HepG2 (cell line): ENCODE measurements around the gene RUSC1. TPM values are rescaled to one million over a fixed set of nuclear protein-coding genes. Genes with fewer than 3 reads are reported as not detected.
A peak's percentile ranks its signal among the peaks of the same experiment; 100 is the strongest.

Experiments
- ATAC-seq: fragments of 200-7000 bp; cut with Tn5 transposase; 3 replicates; pipeline ENCODE4 v1.9.1; 2020; ENCODE audit warnings: mild to moderate bottlenecking, moderate library complexity
- BruUV-seq: library from RNA; stranded (reverse); fragments of 400-500 nt; replicated peaks from 2 replicates; lab custom pipeline; 2021; lab: Mats Ljungman, UMichigan
- CTCF ChIA-PET: fragments of 300-600 bp; formaldehyde crosslinking; extraction: SDS; loops from one replicate; lab custom pipeline; 2021; ENCODE audit warnings: low total read pairs, inconsistent platforms, low intra/inter-chr PET ratio; lab: Yijun Ruan, JAX
- POLR2A ChIA-PET: fragments of 350-600 bp; sonication (Branson Sonifier 250); formaldehyde crosslinking; loops from one replicate; lab custom pipeline; 2020; ENCODE audit warnings: antibody characterized with exemption, inconsistent platforms; lab: Yijun Ruan, JAX
- DNase-seq: peaks from one replicate; pipeline ENCODE4 v3.0.0-alpha.2; 2015; ENCODE audit warnings: low spot score
- FAIRE-seq: peaks from 3 replicates; lab custom pipeline; 2011; peaks lifted over from hg19 to GRCh38; lab: Jason Lieb, UNC
- H2AFZ ChIP-seq: one replicate; pipeline ENCODE4 v1.6.1; 2011; ENCODE audit warnings: low read length, inconsistent platforms
- H3K27ac ChIP-seq: fragments of 300-600 bp; 3 replicates; pipeline ENCODE4 v1.8.0; 2011; ENCODE audit warnings: mixed run types, mild to moderate bottlenecking, mixed read lengths, low read length, inconsistent platforms; ENCODE audit not compliant: insufficient read depth; ENCODE audit errors: extremely low read length
- H3K27me3 ChIP-seq, 2 experiments: fragments of 200-600 bp in 1 of 2; 2 replicates in 1 of 2; 3 replicates in 1 of 2; pipeline versions ENCODE4 v1.6.0 to v1.8.0; 2011; ENCODE audit warnings: low read length in 2 of 2, mild to moderate bottlenecking in 2 of 2, moderate library complexity in 2 of 2, inconsistent platforms in 1 of 2; ENCODE audit not compliant: insufficient read depth in 2 of 2, control insufficient read depth in 1 of 2
- H3K36me3 ChIP-seq, 2 experiments: fragments of 200-600 bp in 1 of 2; replicated peaks in 1 of 2; 2 replicates in 1 of 2; 3 replicates in 1 of 2; pipeline versions ENCODE4 v1.5.1 to v1.8.0; 2011; ENCODE audit warnings: low read length in 2 of 2, inconsistent platforms in 1 of 2; ENCODE audit not compliant: insufficient read depth in 2 of 2, control insufficient read depth in 1 of 2
- H3K4me1 ChIP-seq: 2 replicates; pipeline ENCODE4 v1.5.1; 2012; ENCODE audit warnings: low read length, inconsistent platforms; ENCODE audit not compliant: insufficient read depth
- H3K4me2 ChIP-seq: 2 replicates; pipeline ENCODE4 v1.6.0; 2011; ENCODE audit warnings: low read depth, low read length, inconsistent platforms
- H3K4me3 ChIP-seq, 3 experiments: fragments of 200-600 bp in 1 of 3; sonication (generic), shearing (Covaris generic) in 1 of 3; replicated peaks in 1 of 3; 2 replicates each; pipeline ENCODE4 v1.5.1; 2011 to 2016; ENCODE audit warnings: low read length in 3 of 3, inconsistent platforms in 2 of 3, low read depth in 2 of 3, mild to moderate bottlenecking in 2 of 3, control low read depth in 1 of 3, mixed read lengths in 1 of 3; ENCODE audit not compliant: insufficient read depth in 1 of 3
- H3K79me2 ChIP-seq: one replicate; pipeline ENCODE4 v1.6.1; 2011; ENCODE audit warnings: low read length, inconsistent platforms; ENCODE audit not compliant: insufficient read depth
- H3K9ac ChIP-seq: 2 replicates; pipeline ENCODE4 v1.6.0; 2011; ENCODE audit warnings: mild to moderate bottlenecking, low read depth, low read length, inconsistent platforms; ENCODE audit not compliant: insufficient read depth
- H3K9me3 ChIP-seq: 2 replicates; pipeline ENCODE4 v1.5.1; 2012; ENCODE audit warnings: mild to moderate bottlenecking, low read length
- H4K20me1 ChIP-seq: 2 replicates; pipeline ENCODE4 v1.6.0; 2011; ENCODE audit warnings: inconsistent platforms, mild to moderate bottlenecking, low read length, moderate library complexity; ENCODE audit not compliant: insufficient read depth
- ADNP ChIP-seq: sonication (generic); formaldehyde crosslinking; IDR thresholded peaks from 2 replicates; pipeline ENCODE4 v1.4.0; 2020; ENCODE audit warnings: missing genetic modification reagents
- EP300 ChIP-seq, 3 experiments: sonication (generic) in 1 of 3; formaldehyde crosslinking in 1 of 3; IDR thresholded peaks; 2 replicates each; pipeline versions ENCODE4 v1.5.1 to v1.6.1; 2011 to 2020; ENCODE audit warnings: low read depth in 2 of 3, low read length in 2 of 3, borderline replicate concordance in 1 of 3, improper control_type of control experiment in 1 of 3, mild to moderate bottlenecking in 1 of 3, missing genetic modification reagents in 1 of 3, moderate library complexity in 1 of 3
- IKZF1 ChIP-seq: fragments of 450-650 bp; IDR thresholded peaks from 2 replicates; pipeline ENCODE4 v1.7.1; 2016
- MBNL3 ChIP-seq: fragments of 250-450 bp; sonication (Bioruptor Pico); conservative IDR thresholded peaks from 2 replicates; pipeline ENCODE4 v1.8.0; 2022; ENCODE audit warnings: mild to moderate bottlenecking, inconsistent platforms
- ZKSCAN1 ChIP-seq: fragments of 150-350 bp; IDR thresholded peaks from 2 replicates; pipeline ENCODE4 v1.6.1; 2014; ENCODE audit warnings: low read length
- ZNF329 ChIP-seq: sonication (generic); formaldehyde crosslinking; IDR thresholded peaks from 2 replicates; pipeline ENCODE4 v1.9.0; 2021; ENCODE audit warnings: low read depth, mild to moderate bottlenecking, missing genetic modification reagents
- ZNF710 ChIP-seq: sonication (generic); formaldehyde crosslinking; IDR thresholded peaks from 2 replicates; pipeline ENCODE4 v1.5.0; 2020; ENCODE audit warnings: mild to moderate bottlenecking, missing genetic modification reagents, borderline replicate concordance
- ZNF772 ChIP-seq: sonication (generic); formaldehyde crosslinking; IDR thresholded peaks from 2 replicates; pipeline ENCODE4 v1.5.0; 2020; ENCODE audit warnings: mild to moderate bottlenecking, missing genetic modification reagents
- WGBS: methylation state at CpG from one replicate; pipeline ENCODE4 v1.1.6; 2017; ENCODE audit warnings: low lambda C conversion rate; 5-methylcytosine and 5-hydroxymethylcytosine counted together
- in situ Hi-C: cut with HindIII; loops from 2 replicates; pipeline ENCODE4 v1.10.0; 2017; ENCODE audit warnings: low pct_unique_long_range_greater_than_20kb; ENCODE audit not compliant: extremely low pct_ligation_motif_present
- intact Hi-C: fragments of 100-400 bp; cut with micrococcal nuclease; formaldehyde crosslinking; loops from one replicate; pipeline ENCODE4 v1.10.0; 2022; ENCODE audit not compliant: unreplicated experiment
- polyA plus RNA-seq, 8 experiments: library from polyadenylated mRNA; depleted of rRNA in 3 of 8; stranded (reverse) in 7 of 8; unstranded in 1 of 8; fragments of >200 nt; fragmentation: Illumina TruSeq in 4 of 8; extraction: Trizol in 4 of 8; gene quantifications; 2 replicates each; pipeline versions ENCODE4 v1.2.1 to v1.2.3, GENCODE V29; 2011 to 2016; ENCODE audit warnings: low read depth in 4 of 8, missing spikeins in 1 of 8, mixed read lengths in 1 of 8; ENCODE audit not compliant: insufficient read depth in 1 of 8
- total RNA-seq, 5 experiments: library from RNA; depleted of rRNA; stranded (reverse); fragments of >200 nt; fragmentation: Illumina TruSeq; extraction: Trizol; gene quantifications; 2 replicates each; pipeline ENCODE4 v1.2.3, GENCODE V29; 2016; ENCODE audit warnings: low read depth in 1 of 5

RUSC1 gene
- total and polyA plus RNA-seq, 2 of the 13 experiments (the other 11 are each of a cell fraction or from before 2014, with no cell fraction given): 18.7 to 20.4 TPM

- no peak for TF ChIP-seq ZNF710 (CRISPR knock-in tag)
- no peak for TF ChIP-seq EP300 (IDR thresholded peaks at IDR 0.05; ENCODE audit: low read depth in 2 of 2, low read length in 2 of 2)
- no peak for TF ChIP-seq EP300 (CRISPR knock-in tag; IDR thresholded peaks at IDR 0.05; ENCODE audit: borderline replicate concordance)
- TF ChIP-seq ADNP: no peak
- TF ChIP-seq ZKSCAN1: no peak
- no peak for TF ChIP-seq ZNF772 (CRISPR knock-in tag)
- no peak for TF ChIP-seq IKZF1
Observed at GRCh38 chr1:155316922-155317321, 3.8 kb upstream of the RUSC1 start (continued).

- Histone ChIP-seq H3K79me2 (peaks cover 5% of the 10 kb centered on the region), H3K36me3 (peaks cover 9 to 37% of the 10 kb centered on the region in 2 experiments; a peak in 4 of 5 replicates), H3K27ac (no peak overlapping the region), H4K20me1 (peaks cover 13% of the 10 kb centered on the region), H3K4me1 (peaks cover 50% of the 10 kb centered on the region), H3K4me2 (no peak overlapping the region), H3K27me3 (no peaks in the 10 kb centered on the region), H3K9me3 (no peaks in the 10 kb centered on the region), H2AFZ (no peak overlapping the region), H3K4me3 (no peak overlapping the region), H3K9ac (no peak overlapping the region)
- POLR2A ChIA-PET: interaction anchor here (0.8 to 2.4 kb wide), 3 partner anchors 10 to 57 kb away, joined by 3 to 10 read pairs (median 3); partner anchors contain the start of genes CLK2 and FDPS
- intact Hi-C loops (no loop called here), in situ Hi-C loops (loop anchor here (5.0 kb wide), 1 partner anchor 41 kb away; the partner anchor contains the start of gene HCN3)
- TF ChIP-seq ZNF329 (CRISPR knock-in tag): 0 out of 2 replicates have a peak, but pooled peaks have one; percentile 60
- no peak for TF ChIP-seq MBNL3 (CRISPR knock-in tag)
- DNase-seq (no peak), ATAC-seq (no peak), FAIRE-seq (no peak)
- 99% methylated on average over 9 of the region's 9 CpGs for WGBS
- CTCF ChIA-PET: no interaction called here
- no TSS peak for BruUV-seq
Observed at GRCh38 chr1:155318082-155318481, 2.6 kb upstream of the RUSC1 start.
